DND-41 (cell line): ENCODE data around the gene ALDH18A1.

Experiments used
- CTCF ChIP-seq: IDR thresholded peaks from 2 replicates; pipeline ENCODE4 v1.5.1; 2012; ENCODE audit warnings: borderline replicate concordance, low read length, moderate library complexity, mild to moderate bottlenecking; ENCODE audit not compliant: poor library complexity, severe bottlenecking; ENCODE audit errors: extremely low read depth
- EZH2 ChIP-seq: IDR thresholded peaks from 3 replicates; pipeline ENCODE4 v1.6.1; 2012; ENCODE audit warnings: borderline replicate concordance, low read depth, mild to moderate bottlenecking, moderate library complexity, low read length, inconsistent platforms; ENCODE audit not compliant: severe bottlenecking

- TF ChIP-seq EZH2 (no peak), CTCF (no peak)
These were observed 95.2 kb downstream of the ALDH18A1 start, which contains the start of gene SORBS1 for GRCh38 chr10:95561177-95561863.
